Vagina (tissue), 2 donors: ENCODE data around the gene CST9L.

Experiments used
- POLR2A ChIP-seq, 2 donors: fragments of 450-650 bp; IDR thresholded peaks; one replicate each; pipeline ENCODE4 v1.6.1; 2017; ENCODE audit warnings: antibody characterized with exemption in 2 of 2, mild to moderate bottlenecking in 2 of 2, moderate library complexity in 2 of 2
- TF ChIP-seq, protein P1 (sequence below), 3 experiments: fragments of 450-650 bp in 2 of 3; fragments of 200-600 bp in 1 of 3; sonication (generic) in 1 of 3; IDR thresholded peaks; one replicate each; pipeline ENCODE4 v1.5.1; 2017 to 2019; ENCODE audit warnings: antibody characterized with exemption in 3 of 3, mild to moderate bottlenecking in 2 of 3, moderate library complexity in 2 of 3

DNA sequence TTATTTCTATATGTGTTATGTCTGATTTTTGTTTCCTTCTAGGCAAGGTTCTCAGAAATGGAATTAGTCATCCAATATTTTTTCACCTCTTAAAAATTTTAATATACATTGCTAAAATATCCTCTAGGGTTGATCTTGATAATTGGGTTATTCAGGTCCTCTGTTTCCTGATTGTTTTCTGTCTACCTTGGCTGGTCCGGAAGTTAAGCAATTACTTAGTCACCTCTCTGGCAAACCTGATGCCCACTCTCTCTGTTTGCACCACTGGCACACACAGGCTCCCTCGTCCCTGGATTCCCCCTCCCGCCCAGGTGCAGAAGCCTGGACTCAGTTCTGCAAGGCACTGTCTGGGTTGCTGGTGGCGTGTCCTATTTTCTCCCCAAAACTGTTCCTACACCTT, 27.7 kb downstream of the CST9L start:
- TF ChIP-seq, protein P1, sequence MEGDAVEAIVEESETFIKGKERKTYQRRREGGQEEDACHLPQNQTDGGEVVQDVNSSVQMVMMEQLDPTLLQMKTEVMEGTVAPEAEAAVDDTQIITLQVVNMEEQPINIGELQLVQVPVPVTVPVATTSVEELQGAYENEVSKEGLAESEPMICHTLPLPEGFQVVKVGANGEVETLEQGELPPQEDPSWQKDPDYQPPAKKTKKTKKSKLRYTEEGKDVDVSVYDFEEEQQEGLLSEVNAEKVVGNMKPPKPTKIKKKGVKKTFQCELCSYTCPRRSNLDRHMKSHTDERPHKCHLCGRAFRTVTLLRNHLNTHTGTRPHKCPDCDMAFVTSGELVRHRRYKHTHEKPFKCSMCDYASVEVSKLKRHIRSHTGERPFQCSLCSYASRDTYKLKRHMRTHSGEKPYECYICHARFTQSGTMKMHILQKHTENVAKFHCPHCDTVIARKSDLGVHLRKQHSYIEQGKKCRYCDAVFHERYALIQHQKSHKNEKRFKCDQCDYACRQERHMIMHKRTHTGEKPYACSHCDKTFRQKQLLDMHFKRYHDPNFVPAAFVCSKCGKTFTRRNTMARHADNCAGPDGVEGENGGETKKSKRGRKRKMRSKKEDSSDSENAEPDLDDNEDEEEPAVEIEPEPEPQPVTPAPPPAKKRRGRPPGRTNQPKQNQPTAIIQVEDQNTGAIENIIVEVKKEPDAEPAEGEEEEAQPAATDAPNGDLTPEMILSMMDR (IDR thresholded peaks at IDR 0.05): no peak
- no peak for TF ChIP-seq POLR2A (IDR thresholded peaks at IDR 0.05)
